OCI-LY7 (cell line): ENCODE data around the gene POP4. TPM values are rescaled to one million over a fixed set of nuclear protein-coding genes. Genes with fewer than 3 reads are reported as not detected.
"Not testable (repeated sequence)": the region's sequence is repeated elsewhere in the genome, so short reads cannot be mapped to it uniquely, and the experiment has no call there.

ENCODE experiments used
- BruUV-seq: library from RNA; stranded (reverse); fragments of 400-500 nt; replicated peaks from 2 replicates; lab custom pipeline; 2021; lab: Mats Ljungman, UMichigan
- CTCF ChIA-PET: fragments of 300-600 bp; sonication (Branson Sonifier 250); formaldehyde crosslinking; loops from one replicate; lab custom pipeline; 2022; ENCODE audit warnings: antibody characterized with exemption; ENCODE audit not compliant: unreplicated experiment; lab: Charles Lee
- POLR2A ChIA-PET: fragments of 300-600 bp; sonication (Branson Sonifier 250); formaldehyde crosslinking; loops from one replicate; lab custom pipeline; 2022; ENCODE audit warnings: antibody characterized with exemption; lab: Charles Lee
- DNase-seq: peaks from one replicate; pipeline ENCODE4 v3.0.0-alpha.2; 2015; ENCODE audit warnings: low spot score
- H2AFZ ChIP-seq: fragments of 200-600 bp; sonication (generic), shearing (Covaris generic); 2 replicates; pipeline ENCODE4 v1.6.1; 2014; ENCODE audit warnings: mild to moderate bottlenecking, antibody characterized with exemption, low read length, moderate library complexity
- H3K27ac ChIP-seq: fragments of 200-600 bp; sonication (generic); 2 replicates; pipeline ENCODE4 v1.5.1; 2014; ENCODE audit warnings: mixed run types, low read depth, mild to moderate bottlenecking, moderate library complexity, low read length, inconsistent platforms; ENCODE audit not compliant: poor library complexity, severe bottlenecking
- H3K36me3 ChIP-seq: fragments of 200-600 bp; sonication (generic); 2 replicates; pipeline ENCODE4 v1.6.1; 2014; ENCODE audit warnings: mild to moderate bottlenecking, antibody characterized with exemption, low read length, moderate library complexity, mixed read lengths; ENCODE audit not compliant: insufficient read depth
- H3K4me1 ChIP-seq: fragments of 200-600 bp; sonication (generic); 2 replicates; pipeline ENCODE4 v1.5.1; 2014; ENCODE audit warnings: mild to moderate bottlenecking, low read length; ENCODE audit not compliant: insufficient read depth, poor library complexity, severe bottlenecking
- H3K4me2 ChIP-seq: fragments of 200-600 bp; sonication (generic); 2 replicates; pipeline ENCODE4 v1.6.1; 2014; ENCODE audit warnings: mild to moderate bottlenecking, low read length
- H3K4me3 ChIP-seq: fragments of 200-600 bp; sonication (generic); 2 replicates; pipeline ENCODE4 v1.5.1; 2014; ENCODE audit warnings: mild to moderate bottlenecking, low read depth, low read length; ENCODE audit not compliant: poor library complexity, severe bottlenecking
- H3K79me2 ChIP-seq: fragments of 200-600 bp; sonication (generic); 2 replicates; pipeline ENCODE4 v1.6.1; 2016; ENCODE audit warnings: low read depth, mild to moderate bottlenecking, low read length, moderate library complexity, mixed read lengths; ENCODE audit not compliant: insufficient read depth
- H3K9me2 ChIP-seq: fragments of 200-600 bp; sonication (generic); 2 replicates; pipeline ENCODE4 v1.6.1; 2016; ENCODE audit warnings: mild to moderate bottlenecking, low read length, mixed read lengths; ENCODE audit not compliant: insufficient read depth
- H3K9me3 ChIP-seq: fragments of 200-600 bp; sonication (generic); 2 replicates; pipeline ENCODE4 v1.6.1; 2014; ENCODE audit warnings: mild to moderate bottlenecking, mixed run types, low read length, mixed read lengths
- H4K20me1 ChIP-seq: fragments of 200-600 bp; sonication (generic); 2 replicates; pipeline ENCODE4 v1.6.1; 2014; ENCODE audit warnings: mild to moderate bottlenecking, antibody characterized with exemption, low read length, moderate library complexity, mixed read lengths; ENCODE audit not compliant: insufficient read depth
- CTCF ChIP-seq: fragments of 200-600 bp; sonication (generic); conservative IDR thresholded peaks from 2 replicates; pipeline ENCODE4 v1.5.1; 2014; ENCODE audit warnings: mild to moderate bottlenecking, antibody characterized with exemption, low read length, moderate library complexity, mixed read lengths
- EZH2phosphoT487 ChIP-seq: fragments of 200-600 bp; sonication (generic); IDR thresholded peaks from 2 replicates; pipeline ENCODE4 v1.6.1; 2018; ENCODE audit warnings: low read depth, borderline replicate concordance, mild to moderate bottlenecking, mixed run types, antibody characterized with exemption, low read length, moderate library complexity, mixed read lengths
- intact Hi-C: fragments of 100-400 bp; cut with micrococcal nuclease; formaldehyde crosslinking; loops from one replicate; pipeline ENCODE4 v1.10.0; 2022; ENCODE audit not compliant: unreplicated experiment
- total RNA-seq, 2 experiments: library from RNA; depleted of rRNA in 1 of 2; stranded (reverse); fragments of >200 nt in 1 of 2; shearing (Covaris generic) in 1 of 2; gene quantifications; 2 replicates each; pipeline ENCODE4 v1.2.3, GENCODE V29; 2014 to 2022

POP4 gene
- total RNA-seq, 2 experiments from 2014 or later = 83.5 to 105 TPM

- intact Hi-C loops = no loop called here
- CTCF ChIA-PET = no interaction called here
- Histone ChIP-seq H3K9me2 (no peaks in the 10 kb centered on the region), H3K79me2 (no peaks in the 10 kb centered on the region), H2AFZ (no peak overlapping the region), H3K36me3 (no peaks in the 10 kb centered on the region), H3K4me3 (no peak overlapping the region), H3K9me3 (no peaks in the 10 kb centered on the region), H3K4me2 (no peak overlapping the region), H3K27ac (no peak overlapping the region), H3K4me1 (no peaks in the 10 kb centered on the region), H4K20me1 (no peaks in the 10 kb centered on the region)
- no peak for TF ChIP-seq EZH2phosphoT487
- no peak for TF ChIP-seq CTCF
- POLR2A ChIA-PET = no interaction called here
- no peak for DNase-seq
- no TSS peak for BruUV-seq
These were observed 20.3 kb downstream of the POP4 start for GRCh38 chr19:29626386-29626785.

- H3K36me3 ChIP-seq, H3K79me2 ChIP-seq, H3K4me2 ChIP-seq, H4K20me1 ChIP-seq, H3K27ac ChIP-seq, CTCF ChIA-PET, H3K4me3 ChIP-seq, H2AFZ ChIP-seq, H3K4me1 ChIP-seq, intact Hi-C loops, BruUV-seq, H3K9me3 ChIP-seq, H3K9me2 ChIP-seq, POLR2A ChIA-PET, DNase-seq: not testable (repeated sequence)
These were observed 20.7 kb downstream of the POP4 start for GRCh38 chr19:29626832-29627231.

- Histone ChIP-seq H3K79me2 (no peaks in the 10 kb centered on the region), H3K4me3 (no peak overlapping the region), H3K9me2 (no peaks in the 10 kb centered on the region), H3K27ac (no peak overlapping the region), H3K9me3 (0 out of 2 replicates have a peak, but pooled peaks cover 3% of the 10 kb centered on the region), H3K4me1 (peaks cover 8% of the 10 kb centered on the region), H3K36me3 (no peaks in the 10 kb centered on the region), H3K4me2 (no peak overlapping the region), H2AFZ (no peak overlapping the region), H4K20me1 (no peaks in the 10 kb centered on the region)
- CTCF ChIA-PET = interaction anchor here (0.6 kb wide), 1 partner anchor 78 kb away, joined by 3 read pairs; no protein-coding TSS in a partner anchor
- POLR2A ChIA-PET = interaction anchor here (0.7 kb wide), 1 partner anchor 1879 kb away, joined by 3 read pairs; no protein-coding TSS in a partner anchor
- no peak for DNase-seq
- no peak for TF ChIP-seq EZH2phosphoT487
- no peak for TF ChIP-seq CTCF
- intact Hi-C loops = no loop called here
- no TSS peak for BruUV-seq
These were observed 22.7 kb downstream of the POP4 start for GRCh38 chr19:29628661-29629385.
